Osteocyte (in vitro differentiated cells): ENCODE measurements around the gene PDCD11. TPM values are rescaled to one million over a fixed set of nuclear protein-coding genes. Genes with fewer than 3 reads are reported as not detected.
"Not testable (repeated sequence)": the region's sequence is repeated elsewhere in the genome, so short reads cannot be mapped to it uniquely, and the experiment has no call there.

Experiments used
- DNase-seq: peaks from one replicate; pipeline ENCODE4 v3.0.0; 2021; ENCODE audit warnings: mixed read lengths; ENCODE audit not compliant: unreplicated experiment; ENCODE audit errors: extremely low spot score
- H3K27ac Mint-ChIP-seq: one replicate; pipeline ENCODE4 v1.8.0; 2021; ENCODE audit warnings: mild to moderate bottlenecking, mixed read lengths; ENCODE audit not compliant: unreplicated experiment
- H3K27me3 Mint-ChIP-seq: one replicate; pipeline ENCODE4 v1.8.0; 2021; ENCODE audit warnings: mixed read lengths; ENCODE audit not compliant: unreplicated experiment
- H3K36me3 Mint-ChIP-seq: one replicate; pipeline ENCODE4 v1.8.0; 2021; ENCODE audit warnings: mixed read lengths; ENCODE audit not compliant: unreplicated experiment
- H3K4me1 Mint-ChIP-seq: one replicate; pipeline ENCODE4 v1.8.0; 2021; ENCODE audit warnings: mixed read lengths; ENCODE audit not compliant: unreplicated experiment
- H3K4me3 Mint-ChIP-seq: one replicate; pipeline ENCODE4 v1.8.0; 2021; ENCODE audit warnings: mild to moderate bottlenecking, moderate library complexity, mixed read lengths; ENCODE audit not compliant: unreplicated experiment
- H3K9me3 Mint-ChIP-seq: one replicate; pipeline ENCODE4 v1.8.0; 2021; ENCODE audit warnings: mixed read lengths; ENCODE audit not compliant: unreplicated experiment
- total RNA-seq: library from RNA; stranded (reverse); gene quantifications from 2 replicates; pipeline ENCODE4 v1.2.1, GENCODE V29; 2021
- TF ChIP-seq, protein P1 (sequence below): fragments of 200-600 bp; sonication (generic); IDR thresholded peaks from 2 replicates; pipeline ENCODE4 v1.5.0; 2021; ENCODE audit warnings: antibody characterized with exemption, mild to moderate bottlenecking, moderate library complexity

Gene PDCD11
- total RNA-seq, 1 donor from 2014 or later, result 32.6 TPM

DNA sequence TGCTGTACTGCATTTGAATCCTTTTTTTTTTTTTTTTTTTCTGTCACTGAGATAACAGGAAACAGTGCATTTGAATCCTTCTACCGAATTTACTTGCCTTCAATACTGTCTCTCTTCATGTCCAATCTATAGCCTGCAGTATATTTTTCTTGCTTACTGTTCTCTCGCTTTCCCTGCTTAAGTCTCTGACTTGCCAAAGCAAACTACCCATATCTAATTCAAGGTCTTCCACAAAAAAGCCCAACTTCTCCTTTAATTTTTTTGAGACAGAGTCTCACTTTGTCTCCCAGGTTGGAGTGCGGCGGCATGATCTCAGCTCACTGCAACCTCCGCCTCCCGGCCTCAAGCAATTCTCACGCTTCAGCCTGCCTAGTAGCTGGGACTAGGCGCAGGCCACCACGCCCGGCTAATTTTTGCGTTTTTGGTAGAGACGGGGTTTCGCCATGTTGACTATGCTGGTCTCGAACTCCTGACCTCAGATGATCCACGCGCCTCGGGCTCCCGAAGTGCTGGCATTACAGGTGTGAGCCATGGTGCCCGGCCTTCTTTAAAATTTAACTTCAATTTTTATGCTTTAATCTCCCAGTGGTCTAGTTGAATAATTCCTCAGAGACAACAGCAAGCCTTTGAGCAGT is 882 bp downstream of the PDCD11 start:
- TF ChIP-seq, protein P1, sequence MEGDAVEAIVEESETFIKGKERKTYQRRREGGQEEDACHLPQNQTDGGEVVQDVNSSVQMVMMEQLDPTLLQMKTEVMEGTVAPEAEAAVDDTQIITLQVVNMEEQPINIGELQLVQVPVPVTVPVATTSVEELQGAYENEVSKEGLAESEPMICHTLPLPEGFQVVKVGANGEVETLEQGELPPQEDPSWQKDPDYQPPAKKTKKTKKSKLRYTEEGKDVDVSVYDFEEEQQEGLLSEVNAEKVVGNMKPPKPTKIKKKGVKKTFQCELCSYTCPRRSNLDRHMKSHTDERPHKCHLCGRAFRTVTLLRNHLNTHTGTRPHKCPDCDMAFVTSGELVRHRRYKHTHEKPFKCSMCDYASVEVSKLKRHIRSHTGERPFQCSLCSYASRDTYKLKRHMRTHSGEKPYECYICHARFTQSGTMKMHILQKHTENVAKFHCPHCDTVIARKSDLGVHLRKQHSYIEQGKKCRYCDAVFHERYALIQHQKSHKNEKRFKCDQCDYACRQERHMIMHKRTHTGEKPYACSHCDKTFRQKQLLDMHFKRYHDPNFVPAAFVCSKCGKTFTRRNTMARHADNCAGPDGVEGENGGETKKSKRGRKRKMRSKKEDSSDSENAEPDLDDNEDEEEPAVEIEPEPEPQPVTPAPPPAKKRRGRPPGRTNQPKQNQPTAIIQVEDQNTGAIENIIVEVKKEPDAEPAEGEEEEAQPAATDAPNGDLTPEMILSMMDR, result no peak
- Mint-ChIP-seq H3K36me3 (peaks cover 16% of the 10 kb centered on the region), H3K4me1 (peaks cover 49% of the 10 kb centered on the region), H3K9me3 (no peaks in the 10 kb centered on the region), H3K4me3 (peak overlapping the region; percentile 97), H3K27me3 (no peaks in the 10 kb centered on the region), H3K27ac (peak overlapping the region; percentile 95)
- no peak for DNase-seq

DNA sequence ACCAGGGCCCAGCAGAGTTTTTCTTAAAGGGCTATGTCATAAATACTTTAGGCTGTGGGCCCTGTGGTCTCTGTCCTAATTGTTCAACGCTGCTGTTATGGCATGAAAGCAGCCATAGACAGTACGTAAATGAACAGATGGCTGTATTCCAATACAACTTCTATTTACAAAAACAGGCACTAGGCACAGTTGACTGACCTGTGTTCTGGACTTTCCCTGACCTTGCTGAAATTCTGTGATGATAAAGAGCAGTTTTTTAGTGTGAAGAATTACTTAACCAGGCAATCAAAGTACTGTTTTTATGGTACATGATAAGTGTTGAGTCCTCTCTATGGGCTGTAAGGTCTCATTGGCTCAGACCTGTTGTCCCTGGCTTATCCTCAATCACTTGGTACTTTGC is 17.1 kb downstream of the PDCD11 start:
- Mint-ChIP-seq H3K4me1 (no peaks in the 10 kb centered on the region), H3K36me3 (peaks cover 53% of the 10 kb centered on the region), H3K27ac (no peak overlapping the region), H3K4me3 (no peak overlapping the region), H3K27me3 (no peaks in the 10 kb centered on the region), H3K9me3 (no peaks in the 10 kb centered on the region)
- DNase-seq, result no peak
- TF ChIP-seq, protein P1, result no peak

DNA sequence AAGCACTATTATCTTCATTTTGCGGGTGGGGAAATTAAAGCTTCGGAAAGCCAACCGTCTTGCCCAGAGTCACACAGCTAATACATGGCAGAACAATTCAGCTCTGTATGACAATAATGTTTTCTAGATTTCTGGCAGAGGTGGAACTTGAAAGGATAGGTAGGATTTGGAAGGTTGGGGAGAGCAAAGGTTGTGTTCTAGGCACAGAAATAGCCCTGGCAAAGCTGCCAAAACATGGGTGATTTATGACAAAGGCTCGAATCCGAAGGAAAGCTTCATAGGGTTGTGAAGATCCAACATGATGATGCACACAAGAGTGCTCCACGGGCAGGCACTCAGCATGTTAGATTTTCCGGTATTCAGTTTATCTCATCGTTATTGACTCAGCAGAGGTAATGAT is 19.2 kb downstream of the PDCD11 start:
- Mint-ChIP-seq H3K4me3 (no peak overlapping the region), H3K4me1 (no peaks in the 10 kb centered on the region), H3K27ac (no peak overlapping the region)

DNA sequence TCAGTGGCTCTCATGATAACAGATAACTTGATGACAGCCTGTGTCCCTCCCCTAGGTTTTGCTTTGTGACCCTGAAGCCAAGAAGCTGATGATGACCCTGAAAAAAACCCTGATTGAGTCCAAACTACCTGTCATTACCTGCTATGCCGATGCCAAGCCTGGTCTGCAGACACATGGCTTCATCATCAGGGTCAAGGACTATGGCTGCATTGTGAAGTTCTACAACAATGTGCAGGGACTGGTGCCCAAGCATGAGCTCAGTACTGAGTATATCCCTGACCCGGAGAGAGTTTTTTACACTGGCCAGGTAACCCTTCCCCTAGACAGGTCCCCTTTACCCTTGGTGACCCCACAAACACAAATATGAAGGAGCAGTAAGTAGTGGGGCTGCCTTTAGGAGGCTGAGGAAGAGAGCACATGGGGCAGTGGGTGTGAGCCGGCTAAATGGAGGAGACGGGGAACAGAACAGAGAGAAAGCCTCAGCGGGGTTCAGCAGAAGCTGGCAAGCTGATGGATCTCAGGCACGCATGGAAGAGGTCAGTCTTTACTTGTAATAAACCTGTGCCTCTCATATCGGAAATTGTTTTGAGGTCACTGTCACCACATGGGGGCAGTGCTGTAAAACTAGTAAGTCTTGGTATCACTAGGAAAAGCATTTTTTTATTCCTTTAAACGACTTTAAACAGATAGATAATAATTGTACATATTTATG is 20.2 kb downstream of the PDCD11 start:
- Mint-ChIP-seq H3K27me3 (no peaks in the 10 kb centered on the region), H3K9me3 (no peaks in the 10 kb centered on the region), H3K4me1 (no peaks in the 10 kb centered on the region), H3K4me3 (no peak overlapping the region), H3K36me3 (peaks cover 58% of the 10 kb centered on the region), H3K27ac (no peak overlapping the region)
- no peak for DNase-seq
- TF ChIP-seq, protein P1, result peak; percentile 70

More for the DNA sequence above, 19.2 kb downstream of the PDCD11 start:
- DNase-seq, result no peak
- Mint-ChIP-seq H3K27me3 (no peaks in the 10 kb centered on the region), H3K9me3 (no peaks in the 10 kb centered on the region), H3K36me3 (peaks cover 56% of the 10 kb centered on the region)
- TF ChIP-seq, protein P1, result no peak

DNA sequence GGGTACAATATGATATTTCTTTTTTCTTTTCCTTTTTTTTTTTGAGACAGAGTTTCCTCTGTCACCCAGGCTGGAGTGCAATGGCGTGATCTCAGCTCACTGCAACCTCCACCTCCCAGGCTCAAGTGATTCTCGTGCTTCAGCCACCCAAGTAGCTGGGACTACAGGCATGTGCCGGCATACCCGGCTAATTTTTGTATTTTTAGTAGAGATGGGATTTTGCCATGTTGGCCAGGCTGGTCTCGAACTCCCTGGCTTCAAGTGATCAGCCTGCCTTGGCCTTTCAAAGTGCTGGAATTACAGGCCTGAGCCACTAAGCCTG is 20.7 kb downstream of the PDCD11 start:
- H3K36me3 Mint-ChIP-seq, result peaks cover 59% of the 10 kb centered on the region
- H3K9me3 Mint-ChIP-seq, H3K27me3 Mint-ChIP-seq, H3K4me1 Mint-ChIP-seq, H3K4me3 Mint-ChIP-seq, DNase-seq, H3K27ac Mint-ChIP-seq: not testable (repeated sequence)
